Astrocyte of the hippocampus (primary cell): Measurements from ENCODE around the gene ZMYND8.

Experiments
- DNase-seq: peaks from one replicate; pipeline ENCODE4 v3.0.0; 2011; ENCODE audit warnings: low read depth, low spot score

ZMYND8 gene

GRCh38 chr20:47353692-47354463 is 2.6 kb downstream of the ZMYND8 start:
- DNase-seq = peak; percentile 42

- no peak for DNase-seq
Measured at GRCh38 chr20:47353239-47353691, 3.2 kb downstream of the ZMYND8 start.

GRCh38 chr20:47352332-47353238 is 3.9 kb downstream of the ZMYND8 start:
- DNase-seq = peak; percentile 69

GRCh38 chr20:47351643-47352331 is 4.7 kb downstream of the ZMYND8 start:
- DNase-seq = peak; percentile 61

- DNase-seq = no peak
Measured at GRCh38 chr20:47350691-47351545, 5.6 kb downstream of the ZMYND8 start.

- no peak for DNase-seq
Measured at GRCh38 chr20:47350181-47350550, 6.3 kb downstream of the ZMYND8 start.

- peak; percentile 73 for DNase-seq
Measured at GRCh38 chr20:47349365-47350180, 6.9 kb downstream of the ZMYND8 start.

- peak; percentile 52 for DNase-seq
Measured at GRCh38 chr20:47348539-47349142, 7.9 kb downstream of the ZMYND8 start.

GRCh38 chr20:47347661-47348435 is 8.7 kb downstream of the ZMYND8 start:
- peak; percentile 35 for DNase-seq

GRCh38 chr20:47346172-47346571 is 10.3 kb downstream of the ZMYND8 start:
- no peak for DNase-seq

- no peak for DNase-seq
Measured at GRCh38 chr20:47345214-47345613, 11.3 kb downstream of the ZMYND8 start.

- no peak for DNase-seq
Measured at GRCh38 chr20:47343007-47343472, 13.5 kb downstream of the ZMYND8 start.

GRCh38 chr20:47338131-47338628 is 18.3 kb downstream of the ZMYND8 start:
- DNase-seq = no peak

- DNase-seq = no peak
Measured at GRCh38 chr20:47337413-47337812, 19.1 kb downstream of the ZMYND8 start.

GRCh38 chr20:47336129-47336754 is 20.3 kb downstream of the ZMYND8 start:
- peak; percentile 93 for DNase-seq

GRCh38 chr20:47335251-47336128 is 21.0 kb downstream of the ZMYND8 start:
- peak; percentile 32 for DNase-seq

GRCh38 chr20:47334022-47334551 is 22.4 kb downstream of the ZMYND8 start:
- DNase-seq = peak; percentile 79
